Fibroblast of lung (primary cell): ENCODE data around the gene IL23A. TPM values are rescaled to one million over a fixed set of nuclear protein-coding genes. Genes with fewer than 3 reads are reported as not detected.

Experiments used
- DNase-seq, 2 donors: peaks; one replicate each; pipeline versions ENCODE4 v3.0.0 to v3.0.0-alpha.2; 2010; ENCODE audit warnings: low read depth in 2 of 2
- H2AFZ ChIP-seq: 2 replicates; pipeline ENCODE4 v1.5.1; 2012; ENCODE audit warnings: low read length, control low read depth, inconsistent platforms
- H3K27ac ChIP-seq: 2 replicates; pipeline ENCODE4 v1.5.1; 2011; ENCODE audit warnings: low read length, control low read depth; ENCODE audit not compliant: insufficient read depth
- H3K27me3 ChIP-seq: 2 replicates; pipeline ENCODE4 v1.5.1; 2011; ENCODE audit warnings: mild to moderate bottlenecking, low read length; ENCODE audit not compliant: control insufficient read depth, insufficient read depth
- H3K36me3 ChIP-seq: 2 replicates; pipeline ENCODE4 v1.5.1; 2011; ENCODE audit warnings: low read length; ENCODE audit not compliant: control insufficient read depth, insufficient read depth
- H3K4me1 ChIP-seq: 2 replicates; pipeline ENCODE4 v1.5.1; 2011; ENCODE audit warnings: low read length; ENCODE audit not compliant: control insufficient read depth, insufficient read depth; ENCODE audit errors: extremely low read depth
- H3K4me2 ChIP-seq: 2 replicates; pipeline ENCODE4 v1.5.1; 2011; ENCODE audit warnings: low read length, control low read depth; ENCODE audit not compliant: insufficient read depth; ENCODE audit errors: extremely low read depth
- H3K4me3 ChIP-seq, 4 experiments: fragments of 200-600 bp in 1 of 4; sonication (generic) in 1 of 4; replicated peaks in 1 of 4; 2 replicates each; pipeline ENCODE4 v1.5.1; 2011 to 2016; ENCODE audit warnings: low read length in 4 of 4, low read depth in 3 of 4, mild to moderate bottlenecking in 3 of 4, control low read depth in 2 of 4, inconsistent platforms in 1 of 4, mixed read lengths in 1 of 4; ENCODE audit not compliant: insufficient read depth in 1 of 4; ENCODE audit errors: control extremely low read depth in 1 of 4
- H3K79me2 ChIP-seq: 2 replicates; pipeline ENCODE4 v1.5.1; 2012; ENCODE audit warnings: mild to moderate bottlenecking, low read length, inconsistent platforms; ENCODE audit not compliant: control insufficient read depth, insufficient read depth
- H3K9ac ChIP-seq: 2 replicates; pipeline ENCODE4 v1.5.1; 2011; ENCODE audit warnings: mild to moderate bottlenecking, low read length, control low read depth; ENCODE audit not compliant: insufficient read depth
- H3K9me3 ChIP-seq: 2 replicates; pipeline ENCODE4 v1.5.1; 2012; ENCODE audit warnings: low read depth, low read length; ENCODE audit not compliant: control insufficient read depth, insufficient read depth
- H4K20me1 ChIP-seq: 2 replicates; pipeline ENCODE4 v1.5.1; 2011; ENCODE audit warnings: low read length; ENCODE audit not compliant: control insufficient read depth, insufficient read depth; ENCODE audit errors: extremely low read depth
- CTCF ChIP-seq, 2 donors: IDR thresholded peaks in 1 of 2; conservative IDR thresholded peaks in 1 of 2; 1 replicate in 1 of 2; 2 replicates in 1 of 2; pipeline ENCODE4 v1.5.1; 2011 to 2012; ENCODE audit warnings: low read length in 2 of 2, control low read depth in 1 of 2, inconsistent platforms in 1 of 2, low read depth in 1 of 2, mild to moderate bottlenecking in 1 of 2
- EZH2 ChIP-seq: IDR thresholded peaks from 2 replicates; pipeline ENCODE4 v1.5.1; 2012; ENCODE audit warnings: low read length, control low read depth, mild to moderate bottlenecking; ENCODE audit errors: missing control alignments
- polyA plus RNA-seq, 2 donors: library from polyadenylated mRNA; depleted of rRNA in 1 of 2; stranded (reverse) in 1 of 2; unstranded in 1 of 2; fragments of >200 nt; gene quantifications; 2 replicates each; pipeline ENCODE4 v1.2.1, GENCODE V29; 2011 to 2012; ENCODE audit warnings: missing spikeins in 1 of 2
- total RNA-seq: library from RNA; depleted of rRNA; stranded (reverse); fragments of >200 nt; gene quantifications from 2 replicates; pipeline ENCODE4 v1.2.1, GENCODE V29; 2014

IL23A gene
- total and polyA plus RNA-seq, 2 donors (not counting 1 experiment from before 2014, with no cell fraction given) = 0.17 TPM; not detected in 1

- Histone ChIP-seq H3K36me3 (peaks cover 38% of the 10 kb centered on the region), H4K20me1 (no peaks in the 10 kb centered on the region), H3K9me3 (no peaks in the 10 kb centered on the region), H3K4me2 (no peak overlapping the region), H3K27me3 (no peaks in the 10 kb centered on the region), H3K27ac (no peak overlapping the region), H3K4me1 (no peaks in the 10 kb centered on the region), H2AFZ (no peak overlapping the region), H3K79me2 (no peaks in the 10 kb centered on the region), H3K4me3 (no peak overlapping the region), H3K9ac (no peak overlapping the region)
- no peak for DNase-seq
- TF ChIP-seq CTCF (conservative IDR thresholded peaks at IDR 0.05 in 1 of 2, IDR thresholded peaks at IDR 0.05 in 1 of 2; ENCODE audit: low read depth in 1 of 2, low read length in 2 of 2) = no peak
- no peak for TF ChIP-seq EZH2
These were observed 12.0 kb downstream of the IL23A start for GRCh38 chr12:56350662-56351061.

- H3K27ac ChIP-seq = no peak overlapping the region
- H3K9ac ChIP-seq = no peak overlapping the region
- no peaks in the 10 kb centered on the region for H3K4me1 ChIP-seq
- no peak overlapping the region for H3K4me2 ChIP-seq
- peaks cover 4% of the 10 kb centered on the region for H3K79me2 ChIP-seq
- H3K9me3 ChIP-seq = no peaks in the 10 kb centered on the region
- no peak overlapping the region for H2AFZ ChIP-seq
- H3K36me3 ChIP-seq = peaks cover 45% of the 10 kb centered on the region
- no peaks in the 10 kb centered on the region for H4K20me1 ChIP-seq
- H3K27me3 ChIP-seq = no peaks in the 10 kb centered on the region
- no peak overlapping the region for H3K4me3 ChIP-seq
- TF ChIP-seq CTCF (conservative IDR thresholded peaks at IDR 0.05 in 1 of 2, IDR thresholded peaks at IDR 0.05 in 1 of 2; ENCODE audit: low read depth in 1 of 2, low read length in 2 of 2) (no peak), EZH2 (no peak)
- DNase-seq = no peak
These were observed 12.6 kb downstream of the IL23A start for GRCh38 chr12:56351325-56351724.

- peaks cover 9% of the 10 kb centered on the region for H3K4me1 ChIP-seq
- H3K36me3 ChIP-seq = peaks cover 22% of the 10 kb centered on the region
- peaks cover 33% of the 10 kb centered on the region for H3K79me2 ChIP-seq
- H3K4me2 ChIP-seq = peak overlapping the region; percentile 96
- H3K9ac ChIP-seq = peak overlapping the region; percentile 90
- no peak for TF ChIP-seq CTCF (conservative IDR thresholded peaks at IDR 0.05 in 1 of 2, IDR thresholded peaks at IDR 0.05 in 1 of 2; ENCODE audit: low read depth in 1 of 2, low read length in 2 of 2)
- no peak for TF ChIP-seq EZH2
- no peaks in the 10 kb centered on the region for H3K9me3 ChIP-seq
- H3K27ac ChIP-seq = peak overlapping the region; percentile 96
- DNase-seq = peak; percentile 85 to 89
- no peaks in the 10 kb centered on the region for H4K20me1 ChIP-seq
- peak overlapping the region; percentile 99 to 100 (median 100) for H3K4me3 ChIP-seq
- H2AFZ ChIP-seq = no peak overlapping the region
- no peaks in the 10 kb centered on the region for H3K27me3 ChIP-seq
These were observed 20.3 kb downstream of the IL23A start for GRCh38 chr12:56358836-56359532.
